Fibroblast of skin of right biceps (primary cell): ENCODE measurements around the gene ARHGAP28.
"Not testable (repeated sequence)": the region's sequence is repeated elsewhere in the genome, so short reads cannot be mapped to it uniquely, and the experiment has no call there.

Experiments used
- DNase-seq: peaks from one replicate; pipeline ENCODE4 v3.0.0-alpha.2; 2013

The ARHGAP28 gene

GRCh38 chr18:6820314-6820713 lies 90.8 kb downstream of the ARHGAP28 start:
- DNase-seq = no peak

- DNase-seq = peak; percentile 65
Measured at GRCh38 chr18:6821356-6821755, 91.8 kb downstream of the ARHGAP28 start.

- DNase-seq = not testable (repeated sequence)
Measured at GRCh38 chr18:6827161-6827560, 97.6 kb downstream of the ARHGAP28 start.

- DNase-seq = not testable (repeated sequence)
Measured at GRCh38 chr18:6827566-6827965, 98.0 kb downstream of the ARHGAP28 start.

- peak; percentile 34 for DNase-seq
Measured at GRCh38 chr18:6830916-6831315, 101.4 kb downstream of the ARHGAP28 start.

- no peak for DNase-seq
Measured at GRCh38 chr18:6835345-6835744, 105.8 kb downstream of the ARHGAP28 start.

- no peak for DNase-seq
Measured at GRCh38 chr18:6836331-6836730, 106.8 kb downstream of the ARHGAP28 start.

GRCh38 chr18:6837904-6838303 lies 108.4 kb downstream of the ARHGAP28 start:
- DNase-seq = no peak

GRCh38 chr18:6842081-6842480 lies 112.6 kb downstream of the ARHGAP28 start:
- no peak for DNase-seq

- DNase-seq = no peak
Measured at GRCh38 chr18:6843308-6843707, 113.8 kb downstream of the ARHGAP28 start.

- DNase-seq = not testable (repeated sequence)
Measured at GRCh38 chr18:6845521-6845920, 116.0 kb downstream of the ARHGAP28 start.

GRCh38 chr18:6850396-6850795 lies 120.9 kb downstream of the ARHGAP28 start:
- DNase-seq = no peak

GRCh38 chr18:6851480-6851879 lies 122.0 kb downstream of the ARHGAP28 start:
- DNase-seq = no peak

- DNase-seq = no peak
Measured at GRCh38 chr18:6854811-6855210, 125.3 kb downstream of the ARHGAP28 start.

GRCh38 chr18:6855767-6856166 lies 126.3 kb downstream of the ARHGAP28 start:
- no peak for DNase-seq

- DNase-seq = no peak
Measured at GRCh38 chr18:6857300-6857699, 127.8 kb downstream of the ARHGAP28 start.

GRCh38 chr18:6859676-6860422 lies 130.3 kb downstream of the ARHGAP28 start:
- DNase-seq = peak; percentile 41

GRCh38 chr18:6860804-6861448 lies 131.4 kb downstream of the ARHGAP28 start:
- no peak for DNase-seq

GRCh38 chr18:6865251-6865650 lies 135.7 kb downstream of the ARHGAP28 start:
- peak; percentile 56 for DNase-seq

- no peak for DNase-seq
Measured at GRCh38 chr18:6866552-6867085, 137.1 kb downstream of the ARHGAP28 start.

GRCh38 chr18:6868033-6868432 lies 138.5 kb downstream of the ARHGAP28 start:
- DNase-seq = no peak

- no peak for DNase-seq
Measured at GRCh38 chr18:6871566-6871965, 142.1 kb downstream of the ARHGAP28 start.

GRCh38 chr18:6873040-6873751 lies 143.7 kb downstream of the ARHGAP28 start:
- no peak for DNase-seq

- DNase-seq = no peak
Measured at GRCh38 chr18:6874315-6874714, 144.8 kb downstream of the ARHGAP28 start.
